SU-DHL-6 (cell line): Measurements from ENCODE around the gene CCDC182.

ENCODE experiments used
- H2AFZ ChIP-seq: fragments of 200-600 bp; sonication (generic); 2 replicates; pipeline ENCODE4 v1.6.1; 2014; ENCODE audit warnings: low read depth, mild to moderate bottlenecking, moderate library complexity, mixed read lengths, antibody characterized with exemption, low read length; ENCODE audit not compliant: severe bottlenecking
- H3F3A ChIP-seq: fragments of 200-600 bp; shearing (Covaris generic); 2 replicates; pipeline ENCODE4 v1.6.0; 2016; ENCODE audit warnings: antibody characterized with exemption, mild to moderate bottlenecking; ENCODE audit not compliant: insufficient read depth
- H3K27ac ChIP-seq: fragments of 200-600 bp; sonication (generic); 2 replicates; pipeline ENCODE4 v1.5.1; 2016; ENCODE audit warnings: low read depth, mild to moderate bottlenecking, low read length, moderate library complexity, mixed read lengths
- H3K27me3 ChIP-seq: fragments of 200-600 bp; sonication (generic), shearing (Covaris generic); 2 replicates; pipeline ENCODE4 v1.6.0; 2014; ENCODE audit warnings: mild to moderate bottlenecking, low read length
- H3K36me3 ChIP-seq: fragments of 200-600 bp; sonication (generic); 2 replicates; pipeline ENCODE4 v1.6.1; 2014; ENCODE audit warnings: mild to moderate bottlenecking, low read length, mixed read lengths
- H3K4me2 ChIP-seq: fragments of 300-600, 200-600 bp; shearing (Covaris generic), sonication (generic); 2 replicates; pipeline ENCODE4 v1.6.0; 2014; ENCODE audit warnings: low read length, low read depth, mild to moderate bottlenecking; ENCODE audit not compliant: poor library complexity, severe bottlenecking
- H3K4me3 ChIP-seq: fragments of 200-600 bp; sonication (generic); 2 replicates; pipeline ENCODE4 v1.5.1; 2014; ENCODE audit warnings: antibody characterized with exemption, low read length, mild to moderate bottlenecking, mixed read lengths; ENCODE audit not compliant: insufficient read depth, poor library complexity, severe bottlenecking
- H3K79me2 ChIP-seq: fragments of 200-600 bp; sonication (generic); 2 replicates; pipeline ENCODE4 v1.6.1; 2014; ENCODE audit warnings: mild to moderate bottlenecking, low read length, moderate library complexity; ENCODE audit not compliant: insufficient read depth
- H3K9ac ChIP-seq: fragments of 200-600 bp; sonication (generic); 2 replicates; pipeline ENCODE4 v1.7.0; 2014; ENCODE audit warnings: mild to moderate bottlenecking, low read length
- H3K9me2 ChIP-seq: fragments of 200-600 bp; sonication (generic); replicated peaks from 2 replicates; pipeline ENCODE4 v1.6.1; 2014; ENCODE audit warnings: low read length; ENCODE audit not compliant: insufficient read depth
- H3K9me3 ChIP-seq: fragments of 200-600 bp; sonication (generic); 2 replicates; pipeline ENCODE4 v1.6.1; 2014; ENCODE audit warnings: low read length, mixed read lengths; ENCODE audit not compliant: insufficient read depth
- H4K20me1 ChIP-seq: fragments of 200-600 bp; sonication (generic); 2 replicates; pipeline ENCODE4 v1.6.1; 2014; ENCODE audit warnings: low read depth, mild to moderate bottlenecking, antibody characterized with exemption, low read length, moderate library complexity, mixed read lengths
- EZH2phosphoT487 ChIP-seq: fragments of 200-600 bp; sonication (generic), shearing (Covaris generic); conservative IDR thresholded peaks from 2 replicates; pipeline ENCODE4 v1.6.1; 2018; ENCODE audit warnings: mild to moderate bottlenecking, antibody characterized with exemption, low read length, moderate library complexity, mixed read lengths
- TF ChIP-seq, protein P1 (sequence below): fragments of 200-600 bp; sonication (generic); IDR thresholded peaks from one replicate; pipeline ENCODE4 v1.5.1; 2017; ENCODE audit warnings: antibody characterized with exemption, mild to moderate bottlenecking, low read length, moderate library complexity; ENCODE audit not compliant: insufficient read depth, poor library complexity, severe bottlenecking

Gene CCDC182

DNA sequence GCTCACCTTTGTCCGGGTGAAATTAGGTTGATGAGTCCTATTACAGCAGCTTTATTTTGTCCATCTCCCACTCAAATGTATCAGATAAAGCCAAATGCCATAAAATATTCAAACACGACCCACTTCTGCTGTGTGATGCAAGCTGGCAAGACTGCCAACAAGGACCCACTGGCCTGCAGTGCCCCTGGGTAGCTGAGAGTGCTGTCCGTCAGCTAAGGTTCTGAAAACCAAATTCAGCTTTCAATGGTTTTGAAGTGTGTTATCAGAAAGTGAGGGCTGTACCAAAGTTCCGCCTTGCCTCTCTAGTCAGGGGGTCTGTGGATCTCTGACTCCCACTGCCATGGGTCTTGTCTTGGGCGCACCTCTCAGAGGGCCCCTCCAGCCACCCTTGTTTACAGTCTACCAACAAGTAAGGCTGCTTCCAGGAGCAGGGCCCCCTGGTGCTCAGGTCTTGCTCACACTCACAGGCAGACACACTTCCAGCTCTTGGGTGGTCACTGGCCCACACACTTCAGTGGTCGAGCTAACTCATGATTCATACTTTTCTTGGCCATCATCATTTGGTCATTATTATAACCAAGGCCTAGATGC is 10.5 kb upstream of the CCDC182 start:
- Histone ChIP-seq H3K4me3 (no peak overlapping the region), H4K20me1 (no peaks in the 10 kb centered on the region), H3F3A (no peaks in the 10 kb centered on the region), H3K36me3 (no peaks in the 10 kb centered on the region), H3K9me3 (no peaks in the 10 kb centered on the region), H3K9ac (no peak overlapping the region), H3K4me2 (no peak overlapping the region), H3K27ac (no peak overlapping the region), H3K79me2 (no peaks in the 10 kb centered on the region), H2AFZ (no peak overlapping the region), H3K9me2 (no peaks in the 10 kb centered on the region), H3K27me3 (no peaks in the 10 kb centered on the region)
- no peak for TF ChIP-seq EZH2phosphoT487
- TF ChIP-seq, protein P1, sequence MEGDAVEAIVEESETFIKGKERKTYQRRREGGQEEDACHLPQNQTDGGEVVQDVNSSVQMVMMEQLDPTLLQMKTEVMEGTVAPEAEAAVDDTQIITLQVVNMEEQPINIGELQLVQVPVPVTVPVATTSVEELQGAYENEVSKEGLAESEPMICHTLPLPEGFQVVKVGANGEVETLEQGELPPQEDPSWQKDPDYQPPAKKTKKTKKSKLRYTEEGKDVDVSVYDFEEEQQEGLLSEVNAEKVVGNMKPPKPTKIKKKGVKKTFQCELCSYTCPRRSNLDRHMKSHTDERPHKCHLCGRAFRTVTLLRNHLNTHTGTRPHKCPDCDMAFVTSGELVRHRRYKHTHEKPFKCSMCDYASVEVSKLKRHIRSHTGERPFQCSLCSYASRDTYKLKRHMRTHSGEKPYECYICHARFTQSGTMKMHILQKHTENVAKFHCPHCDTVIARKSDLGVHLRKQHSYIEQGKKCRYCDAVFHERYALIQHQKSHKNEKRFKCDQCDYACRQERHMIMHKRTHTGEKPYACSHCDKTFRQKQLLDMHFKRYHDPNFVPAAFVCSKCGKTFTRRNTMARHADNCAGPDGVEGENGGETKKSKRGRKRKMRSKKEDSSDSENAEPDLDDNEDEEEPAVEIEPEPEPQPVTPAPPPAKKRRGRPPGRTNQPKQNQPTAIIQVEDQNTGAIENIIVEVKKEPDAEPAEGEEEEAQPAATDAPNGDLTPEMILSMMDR: no peak

DNA sequence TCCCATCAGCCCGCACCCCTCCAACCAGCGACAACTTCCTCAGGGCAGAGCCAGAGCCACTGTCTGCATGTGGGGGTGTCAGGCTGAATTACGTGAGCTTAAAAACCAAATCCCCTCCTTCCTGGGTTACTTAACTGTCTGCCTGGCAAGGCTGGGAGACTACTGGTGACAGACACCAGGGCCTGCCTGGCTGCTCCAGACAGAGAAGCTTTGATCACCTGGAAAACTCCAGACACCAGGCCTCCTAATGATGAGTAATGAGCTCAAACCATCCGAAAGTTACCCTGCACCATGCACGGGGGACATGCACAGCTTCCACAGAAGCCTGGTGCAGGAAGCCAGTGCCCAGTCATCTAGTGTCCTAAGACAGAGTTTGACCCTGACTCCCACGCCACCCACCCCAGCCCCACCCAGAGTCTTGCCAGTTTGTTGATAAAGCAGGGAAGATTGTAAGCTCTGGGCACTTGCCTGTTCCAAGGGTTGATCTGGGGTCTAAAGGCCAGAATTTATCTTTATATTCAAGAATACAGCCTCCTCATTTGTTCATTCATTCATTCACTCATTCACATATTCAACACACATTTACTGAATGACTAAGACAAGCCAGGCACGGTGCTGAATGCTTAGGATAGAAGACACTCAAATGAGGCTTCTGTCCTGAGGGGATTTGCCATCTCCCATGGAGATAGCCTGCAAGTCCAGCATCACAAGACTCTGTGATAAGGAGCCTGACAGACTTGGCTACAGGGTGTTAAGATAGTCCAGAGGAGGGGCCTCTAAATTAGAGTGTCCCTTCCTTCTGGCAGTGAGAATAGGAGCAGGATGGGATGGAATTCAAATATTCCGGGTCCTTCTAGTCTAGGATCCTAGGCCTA is 7.2 kb upstream of the CCDC182 start:
- H3K9ac ChIP-seq: no peak overlapping the region
- H4K20me1 ChIP-seq: no peaks in the 10 kb centered on the region
- H3K36me3 ChIP-seq: no peaks in the 10 kb centered on the region
- H3K9me2 ChIP-seq: no peaks in the 10 kb centered on the region
- no peaks in the 10 kb centered on the region for H3K9me3 ChIP-seq
- no peaks in the 10 kb centered on the region for H3F3A ChIP-seq
- H2AFZ ChIP-seq: no peak overlapping the region
- H3K27me3 ChIP-seq: no peaks in the 10 kb centered on the region
- H3K79me2 ChIP-seq: no peaks in the 10 kb centered on the region
- no peak overlapping the region for H3K4me3 ChIP-seq
- TF ChIP-seq, protein P1: no peak
- TF ChIP-seq EZH2phosphoT487: no peak
- no peak overlapping the region for H3K4me2 ChIP-seq
- H3K27ac ChIP-seq: no peak overlapping the region

- H3K27ac ChIP-seq: no peak overlapping the region
- H3K9me2 ChIP-seq: no peaks in the 10 kb centered on the region
- no peak for TF ChIP-seq EZH2phosphoT487
- TF ChIP-seq, protein P1: no peak
- no peak overlapping the region for H3K4me3 ChIP-seq
- H3F3A ChIP-seq: no peaks in the 10 kb centered on the region
- no peak overlapping the region for H2AFZ ChIP-seq
- H3K27me3 ChIP-seq: no peaks in the 10 kb centered on the region
- H3K9me3 ChIP-seq: no peaks in the 10 kb centered on the region
- no peaks in the 10 kb centered on the region for H3K79me2 ChIP-seq
- no peak overlapping the region for H3K4me2 ChIP-seq
- H3K36me3 ChIP-seq: no peaks in the 10 kb centered on the region
- no peak overlapping the region for H3K9ac ChIP-seq
- H4K20me1 ChIP-seq: no peaks in the 10 kb centered on the region
Observed at GRCh38 chr17:57751348-57751971, 6.4 kb upstream of the CCDC182 start.
